Prostate gland (tissue), 2 donors: ENCODE data around the gene CDC14B. TPM values are rescaled to one million over a fixed set of nuclear protein-coding genes. Genes with fewer than 3 reads are reported as not detected.
"Not testable (repeated sequence)": the region's sequence is repeated elsewhere in the genome, so short reads cannot be mapped to it uniquely, and the experiment has no call there.

Experiments
- DNase-seq: peaks from one replicate; pipeline ENCODE4 v3.0.0-alpha.2; 2019; ENCODE audit warnings: low spot score
- H3K27ac ChIP-seq, 2 donors: fragments of 200-600 bp; sonication (generic); 2 replicates each; pipeline ENCODE4 v1.5.1; 2017 to 2019
- H3K27me3 ChIP-seq: fragments of 200-600 bp; sonication (generic); replicated peaks from 2 replicates; pipeline ENCODE4 v1.5.1; 2019; ENCODE audit not compliant: insufficient read depth
- H3K36me3 ChIP-seq, 2 donors: fragments of 200-600 bp; sonication (generic); 1 replicate in 1 of 2; 2 replicates in 1 of 2; pipeline versions ENCODE4 v1.5.1 to v1.8.1; 2017 to 2019
- H3K4me1 ChIP-seq: fragments of 200-600 bp; sonication (generic); replicated peaks from 2 replicates; pipeline ENCODE4 v1.5.1; 2019
- H3K4me3 ChIP-seq, 2 donors: fragments of 200-600 bp; sonication (generic); 2 replicates each; pipeline ENCODE4 v1.5.1; 2017 to 2019
- H3K9me3 ChIP-seq: fragments of 200-600 bp; sonication (generic); 2 replicates; pipeline ENCODE4 v1.5.1; 2017
- CTCF ChIP-seq, 4 experiments: fragments of 200-600 bp in 2 of 4; fragments of 450-650 bp in 2 of 4; sonication (generic) in 2 of 4; IDR thresholded peaks; 1 replicate in 3 of 4; 2 replicates in 1 of 4; pipeline ENCODE4 v1.5.1; 2016 to 2019; ENCODE audit warnings: antibody characterized with exemption in 4 of 4, mild to moderate bottlenecking in 2 of 4, moderate library complexity in 2 of 4
- POLR2A ChIP-seq: fragments of 450-650 bp; IDR thresholded peaks from one replicate; pipeline ENCODE4 v1.6.1; 2016; ENCODE audit warnings: antibody characterized with exemption, mild to moderate bottlenecking
- POLR2AphosphoS5 ChIP-seq: sonication (generic); formaldehyde crosslinking; IDR thresholded peaks from one replicate; pipeline ENCODE4 v1.6.1; 2017; ENCODE audit warnings: antibody characterized with exemption
- WGBS: methylation state at CpG from one replicate; pipeline ENCODE4 v1.1.5; 2018; 5-methylcytosine and 5-hydroxymethylcytosine counted together
- intact Hi-C: fragments of 100-400 bp; cut with DNase I; formaldehyde crosslinking; loops from one replicate; pipeline ENCODE4 v1.14.2; 2022
- total RNA-seq, 2 donors: library from RNA; depleted of rRNA; stranded (reverse); fragments of >200 nt; gene quantifications; one replicate each; pipeline ENCODE4 v1.1.0, GENCODE V29; 2016

The CDC14B gene
- total RNA-seq, 2 donors from 2014 or later, result 27.0 to 34.7 TPM

GRCh38 chr9:96587338-96588315 lies 32.0 kb downstream of the CDC14B start:
- H3K4me1 ChIP-seq, result no peaks in the 10 kb centered on the region
- TF ChIP-seq CTCF (IDR thresholded peaks at IDR 0.05), result no peak
- no peak for TF ChIP-seq POLR2A
- TF ChIP-seq POLR2AphosphoS5, result no peak
- WGBS, result 91% methylated on average over 12 of the region's 12 CpGs
- intact Hi-C loops, result no loop called here
- H3K4me3 ChIP-seq, result no peak overlapping the region
- no peaks in the 10 kb centered on the region for H3K9me3 ChIP-seq
- no peaks in the 10 kb centered on the region for H3K36me3 ChIP-seq
- H3K27me3 ChIP-seq, result no peaks in the 10 kb centered on the region
- H3K27ac ChIP-seq, result no peak overlapping the region
- DNase-seq, result no peak

- H3K27ac ChIP-seq, result no peak overlapping the region
- TF ChIP-seq POLR2AphosphoS5 (no peak), POLR2A (no peak), CTCF (IDR thresholded peaks at IDR 0.05) (no peak)
- no peaks in the 10 kb centered on the region for H3K9me3 ChIP-seq
- no peaks in the 10 kb centered on the region for H3K36me3 ChIP-seq
- intact Hi-C loops, result no loop called here
- H3K4me1 ChIP-seq, result no peaks in the 10 kb centered on the region
- H3K27me3 ChIP-seq, result no peaks in the 10 kb centered on the region
- no peak for DNase-seq
- H3K4me3 ChIP-seq, result no peak overlapping the region
These were observed 34.2 kb downstream of the CDC14B start for GRCh38 chr9:96585426-96585825.

- H3K9me3 ChIP-seq, H3K4me1 ChIP-seq, DNase-seq, H3K27me3 ChIP-seq, H3K4me3 ChIP-seq, intact Hi-C loops, H3K36me3 ChIP-seq: not testable (repeated sequence)
- 36% methylated on average over 2 of the region's 2 CpGs for WGBS
- TF ChIP-seq POLR2AphosphoS5, result peak; percentile 69
- peak overlapping the region; percentile 25 to 59 for H3K27ac ChIP-seq
These were observed 37.4 kb downstream of the CDC14B start for GRCh38 chr9:96582199-96582598.

GRCh38 chr9:96581786-96582185 lies 37.9 kb downstream of the CDC14B start:
- no peaks in the 10 kb centered on the region for H3K27me3 ChIP-seq
- H3K36me3 ChIP-seq, result no peaks in the 10 kb centered on the region
- no peak overlapping the region for H3K4me3 ChIP-seq
- no peaks in the 10 kb centered on the region for H3K9me3 ChIP-seq
- intact Hi-C loops, result no loop called here
- no peak for TF ChIP-seq POLR2A
- no peak for TF ChIP-seq CTCF (IDR thresholded peaks at IDR 0.05)
- TF ChIP-seq POLR2AphosphoS5, result no peak
- H3K4me1 ChIP-seq, result no peaks in the 10 kb centered on the region
- DNase-seq, result peak; percentile 16
- peak overlapping the region in 1 of 2 donors; percentile 59 for H3K27ac ChIP-seq
- 42% methylated on average over 6 of the region's 6 CpGs for WGBS

- Histone ChIP-seq H3K27me3 (no peaks in the 10 kb centered on the region), H3K4me3 (no peak overlapping the region), H3K27ac (peak overlapping the region in 1 of 2 donors; percentile 59), H3K36me3 (no peaks in the 10 kb centered on the region), H3K9me3 (no peaks in the 10 kb centered on the region), H3K4me1 (no peaks in the 10 kb centered on the region)
- 86% methylated on average over 4 of the region's 4 CpGs for WGBS
- intact Hi-C loops, result no loop called here
- no peak for DNase-seq
- TF ChIP-seq POLR2A, result no peak
- no peak for TF ChIP-seq POLR2AphosphoS5
- TF ChIP-seq CTCF (IDR thresholded peaks at IDR 0.05), result no peak
These were observed 38.3 kb downstream of the CDC14B start for GRCh38 chr9:96581301-96581700.
